ENCODE measurements around the gene FAM120B. TPM values are rescaled to one million over a fixed set of nuclear protein-coding genes. Genes with fewer than 3 reads are reported as not detected.

Gene FAM120B
- total RNA-seq, 3 donors from 2014 or later, result 30.7 to 40.0 (median 38.3) TPM

DNA sequence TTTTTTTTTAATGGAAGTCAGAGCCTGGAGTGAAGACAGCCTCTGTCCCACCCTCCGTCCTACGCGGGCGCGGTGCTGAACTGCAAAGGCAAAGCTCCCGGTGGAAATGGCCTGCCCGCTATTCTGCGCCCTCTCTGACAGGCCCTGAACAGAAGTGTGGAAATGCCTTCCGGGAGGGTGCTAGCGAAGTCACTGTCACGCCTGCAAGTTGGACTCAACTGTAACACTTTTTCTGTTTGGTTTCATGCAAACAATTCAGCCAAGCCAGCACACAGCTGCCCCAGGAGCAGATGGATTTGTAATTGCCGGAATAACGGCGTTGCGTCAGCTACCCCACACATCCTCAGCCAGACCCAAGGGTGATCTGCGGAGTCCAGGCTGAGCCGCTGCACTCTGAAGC, 138.9 kb downstream of the FAM120B start:
- ATAC-seq (peak; percentile 25), DNase-seq (peak in 1 of 3 donors; percentile 25)
- H3K4me1 ChIP-seq (ENCODE audit: low read depth), result no peaks in the 10 kb centered on the region
- TF ChIP-seq, protein P1, sequence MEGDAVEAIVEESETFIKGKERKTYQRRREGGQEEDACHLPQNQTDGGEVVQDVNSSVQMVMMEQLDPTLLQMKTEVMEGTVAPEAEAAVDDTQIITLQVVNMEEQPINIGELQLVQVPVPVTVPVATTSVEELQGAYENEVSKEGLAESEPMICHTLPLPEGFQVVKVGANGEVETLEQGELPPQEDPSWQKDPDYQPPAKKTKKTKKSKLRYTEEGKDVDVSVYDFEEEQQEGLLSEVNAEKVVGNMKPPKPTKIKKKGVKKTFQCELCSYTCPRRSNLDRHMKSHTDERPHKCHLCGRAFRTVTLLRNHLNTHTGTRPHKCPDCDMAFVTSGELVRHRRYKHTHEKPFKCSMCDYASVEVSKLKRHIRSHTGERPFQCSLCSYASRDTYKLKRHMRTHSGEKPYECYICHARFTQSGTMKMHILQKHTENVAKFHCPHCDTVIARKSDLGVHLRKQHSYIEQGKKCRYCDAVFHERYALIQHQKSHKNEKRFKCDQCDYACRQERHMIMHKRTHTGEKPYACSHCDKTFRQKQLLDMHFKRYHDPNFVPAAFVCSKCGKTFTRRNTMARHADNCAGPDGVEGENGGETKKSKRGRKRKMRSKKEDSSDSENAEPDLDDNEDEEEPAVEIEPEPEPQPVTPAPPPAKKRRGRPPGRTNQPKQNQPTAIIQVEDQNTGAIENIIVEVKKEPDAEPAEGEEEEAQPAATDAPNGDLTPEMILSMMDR (IDR thresholded peaks at IDR 0.05), result no peak
- H3K36me3 ChIP-seq (ENCODE audit: low read depth), result no peaks in the 10 kb centered on the region
- no peak overlapping the region for H3K4me3 ChIP-seq
- no peaks in the 10 kb centered on the region for H3K9me3 ChIP-seq
- intact Hi-C loops (cut with DNase I, micrococcal nuclease), result no loop called here

DNA sequence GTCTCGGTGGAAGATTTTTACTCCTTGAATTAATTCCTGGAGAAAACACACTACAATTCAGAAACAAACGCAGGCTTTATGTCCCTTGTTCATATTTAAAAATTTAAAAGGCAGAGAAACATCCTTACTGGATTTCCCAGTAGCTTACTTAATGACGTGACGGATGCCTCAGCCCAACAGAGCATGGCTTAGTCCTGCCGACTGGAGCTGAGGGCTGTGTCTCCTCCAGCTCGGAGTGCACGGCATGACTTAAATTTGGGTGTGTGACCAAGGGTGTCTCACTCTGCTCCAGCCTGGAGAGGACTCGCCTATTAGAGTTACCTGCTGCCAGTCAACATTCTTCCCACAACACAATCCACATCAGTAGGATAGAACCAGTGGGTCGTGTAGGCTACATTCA, 139.4 kb downstream of the FAM120B start:
- DNase-seq (no peak), ATAC-seq (no peak)
- TF ChIP-seq, protein P1 (IDR thresholded peaks at IDR 0.05), result no peak
- no peaks in the 10 kb centered on the region for H3K9me3 ChIP-seq
- intact Hi-C loops (cut with DNase I, micrococcal nuclease), result no loop called here
- H3K36me3 ChIP-seq (ENCODE audit: low read depth), result no peaks in the 10 kb centered on the region
- H3K4me3 ChIP-seq, result no peak overlapping the region
- no peaks in the 10 kb centered on the region for H3K4me1 ChIP-seq (ENCODE audit: low read depth)

DNA sequence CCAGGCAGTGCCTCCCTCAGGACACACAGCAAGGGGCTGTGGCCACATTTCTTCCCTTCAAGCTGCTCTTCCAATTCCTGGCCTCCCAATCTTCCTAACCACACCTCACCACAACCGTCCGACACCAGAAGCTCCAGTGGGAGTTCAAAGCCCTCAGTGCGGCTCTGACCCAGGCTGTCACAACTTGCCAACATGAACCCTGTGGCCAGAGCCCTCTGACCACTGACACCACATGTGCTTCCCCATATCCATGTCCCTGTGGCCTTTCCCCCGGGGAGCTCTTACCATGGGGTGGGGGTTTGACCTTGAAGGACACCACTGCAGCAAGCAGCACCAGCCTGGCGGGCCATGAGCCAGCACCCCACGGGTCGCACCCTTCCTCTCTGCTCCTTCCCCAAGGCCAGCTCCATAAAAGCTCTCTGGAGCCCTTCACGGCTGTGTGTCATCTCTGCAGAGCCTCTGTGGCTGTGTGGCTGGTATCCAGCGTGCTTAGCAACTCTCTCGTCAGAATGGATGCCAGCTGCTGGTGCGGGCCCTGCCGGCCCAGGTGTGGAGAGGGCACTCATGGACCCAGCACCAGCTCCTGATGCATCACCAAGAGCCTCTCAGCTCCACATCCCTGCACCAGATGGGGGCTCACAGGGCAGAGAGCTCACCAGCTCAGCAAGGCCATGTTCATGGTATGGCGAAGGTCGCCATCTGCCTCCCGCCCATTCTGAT, 140.4 kb downstream of the FAM120B start:
- Histone ChIP-seq H3K9me3 (no peaks in the 10 kb centered on the region), H3K4me1 (ENCODE audit: low read depth) (no peaks in the 10 kb centered on the region), H3K36me3 (ENCODE audit: low read depth) (no peaks in the 10 kb centered on the region), H3K4me3 (no peak overlapping the region)
- TF ChIP-seq, protein P1 (IDR thresholded peaks at IDR 0.05), result no peak
- intact Hi-C loops (cut with DNase I, micrococcal nuclease), result no loop called here
- ATAC-seq (no peak), DNase-seq (no peak)

DNA sequence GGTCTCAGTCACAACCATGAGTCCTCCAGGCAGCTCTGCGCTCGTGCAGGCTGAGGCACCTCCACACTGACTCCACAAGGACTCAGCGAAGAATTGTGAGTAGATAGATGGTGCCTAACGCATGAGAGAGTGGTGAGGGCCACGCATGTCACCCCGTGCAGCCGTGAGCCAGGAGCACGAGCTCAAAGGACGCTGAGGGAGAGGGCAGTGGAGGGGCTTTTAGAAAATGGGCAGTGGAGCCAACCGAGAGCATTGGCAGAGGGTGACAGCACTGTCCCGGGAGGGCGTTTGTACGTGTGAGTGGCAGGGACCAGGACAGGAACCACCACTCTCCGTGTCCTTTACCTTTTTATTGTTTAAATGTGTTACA, 141.0 kb downstream of the FAM120B start:
- Histone ChIP-seq H3K4me1 (ENCODE audit: low read depth) (no peaks in the 10 kb centered on the region), H3K4me3 (no peak overlapping the region), H3K9me3 (no peaks in the 10 kb centered on the region), H3K36me3 (ENCODE audit: low read depth) (no peaks in the 10 kb centered on the region)
- intact Hi-C loops (cut with DNase I, micrococcal nuclease), result no loop called here
- DNase-seq (no peak), ATAC-seq (no peak)
- TF ChIP-seq, protein P1 (IDR thresholded peaks at IDR 0.05), result no peak

DNA sequence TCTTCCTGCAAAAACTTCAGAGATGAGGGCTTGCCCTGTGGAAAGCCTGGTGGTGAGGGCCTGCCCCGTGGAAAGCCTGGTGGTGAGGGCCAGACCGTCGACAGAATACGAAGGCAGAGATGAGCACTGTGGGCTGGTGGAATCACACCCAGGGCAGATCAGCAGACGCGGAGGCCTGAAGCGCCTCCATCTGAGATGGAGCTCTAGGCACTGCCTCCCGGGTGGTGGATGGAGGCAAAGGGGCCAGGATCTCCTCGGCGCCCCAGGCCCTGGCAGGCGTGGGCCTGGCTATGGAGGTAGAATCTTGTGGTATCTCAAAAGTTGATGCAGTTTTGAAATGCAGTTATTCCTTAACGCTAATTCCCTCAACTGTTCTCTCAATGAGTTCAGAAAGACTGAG, 141.8 kb downstream of the FAM120B start:
- TF ChIP-seq, protein P1 (IDR thresholded peaks at IDR 0.05), result no peak
- Histone ChIP-seq H3K9me3 (no peaks in the 10 kb centered on the region), H3K4me1 (ENCODE audit: low read depth) (no peaks in the 10 kb centered on the region), H3K36me3 (ENCODE audit: low read depth) (no peaks in the 10 kb centered on the region), H3K4me3 (no peak overlapping the region)
- intact Hi-C loops (cut with DNase I, micrococcal nuclease), result no loop called here
- DNase-seq (no peak), ATAC-seq (no peak)
